IPS DF 6.9 (cell line): ENCODE results near the gene MRPL23.

Experiments
- DNase-seq: peaks from one replicate; pipeline ENCODE4 v3.0.0-alpha.2; 2013; ENCODE audit warnings: low read depth, low spot score
- H3K27ac ChIP-seq: one replicate; pipeline ENCODE4 v1.5.1; 2013; ENCODE audit warnings: low read length, control low read depth
- H3K27me3 ChIP-seq: 2 replicates; pipeline ENCODE4 v1.6.1; 2013; ENCODE audit warnings: mild to moderate bottlenecking, low read length; ENCODE audit not compliant: control insufficient read depth, insufficient read depth
- H3K36me3 ChIP-seq: 2 replicates; pipeline ENCODE4 v1.6.1; 2013; ENCODE audit warnings: low read length; ENCODE audit not compliant: control insufficient read depth, insufficient read depth
- H3K4me1 ChIP-seq: 2 replicates; pipeline ENCODE4 v1.6.1; 2013; ENCODE audit warnings: low read length; ENCODE audit not compliant: control insufficient read depth, insufficient read depth
- H3K4me3 ChIP-seq: 2 replicates; pipeline ENCODE4 v1.5.1; 2013; ENCODE audit warnings: mild to moderate bottlenecking, low read length
- H3K9me3 ChIP-seq: 2 replicates; pipeline ENCODE4 v1.6.1; 2013; ENCODE audit warnings: low read length, inconsistent platforms; ENCODE audit not compliant: control insufficient read depth, insufficient read depth
- WGBS: extraction: QIAGEN DNeasy Blood & Tissue Kit; methylation state at CpG from one replicate; pipeline ENCODE4 v1.1.7; 2013; ENCODE audit warnings: mixed read lengths, missing lambda C conversion rate; ENCODE audit not compliant: insufficient read length, insufficient coverage; 5-methylcytosine and 5-hydroxymethylcytosine counted together

The MRPL23 gene

GRCh38 chr11:1922481-1923081 lies 24.6 kb upstream of the MRPL23 start:
- no peaks in the 10 kb centered on the region for H3K36me3 ChIP-seq
- DNase-seq = no peak
- no peaks in the 10 kb centered on the region for H3K9me3 ChIP-seq
- H3K27ac ChIP-seq = no peak overlapping the region
- no peaks in the 10 kb centered on the region; the same call in 1 of the 2 replicates for H3K4me1 ChIP-seq
- no peaks in the 10 kb centered on the region for H3K27me3 ChIP-seq
- H3K4me3 ChIP-seq = no peak overlapping the region
- no CpG with 5 or more reads among the region's 14 CpGs for WGBS

- no peak for DNase-seq
- H3K4me1 ChIP-seq = no peaks in the 10 kb centered on the region
- H3K9me3 ChIP-seq = no peaks in the 10 kb centered on the region
- H3K4me3 ChIP-seq = no peak overlapping the region
- H3K27me3 ChIP-seq = no peaks in the 10 kb centered on the region
- H3K27ac ChIP-seq = no peak overlapping the region
- no CpG with 5 or more reads among the region's 22 CpGs for WGBS
- H3K36me3 ChIP-seq = no peaks in the 10 kb centered on the region
Observed at GRCh38 chr11:1923201-1923956, 23.8 kb upstream of the MRPL23 start.

- Histone ChIP-seq H3K4me1 (no peaks in the 10 kb centered on the region), H3K27me3 (no peaks in the 10 kb centered on the region), H3K36me3 (no peaks in the 10 kb centered on the region), H3K4me3 (no peak overlapping the region), H3K27ac (no peak overlapping the region), H3K9me3 (no peaks in the 10 kb centered on the region)
- no CpG with 5 or more reads among the region's 17 CpGs for WGBS
- no peak for DNase-seq
Observed at GRCh38 chr11:1924181-1924580, 23.0 kb upstream of the MRPL23 start.

GRCh38 chr11:1924646-1925372 lies 22.3 kb upstream of the MRPL23 start:
- H3K4me1 ChIP-seq = no peaks in the 10 kb centered on the region
- H3K27me3 ChIP-seq = no peaks in the 10 kb centered on the region
- no peaks in the 10 kb centered on the region for H3K9me3 ChIP-seq
- WGBS = no CpG with 5 or more reads among the region's 21 CpGs
- DNase-seq = no peak
- H3K36me3 ChIP-seq = no peaks in the 10 kb centered on the region
- H3K4me3 ChIP-seq = no peak overlapping the region
- no peak overlapping the region for H3K27ac ChIP-seq

- H3K27ac ChIP-seq = no peak overlapping the region
- H3K9me3 ChIP-seq = no peaks in the 10 kb centered on the region
- no peaks in the 10 kb centered on the region for H3K36me3 ChIP-seq
- no peak for DNase-seq
- no peaks in the 10 kb centered on the region for H3K27me3 ChIP-seq
- no peaks in the 10 kb centered on the region for H3K4me1 ChIP-seq
- H3K4me3 ChIP-seq = no peak overlapping the region
- no CpG with 5 or more reads among the region's 23 CpGs for WGBS
Observed at GRCh38 chr11:1925373-1926155, 21.6 kb upstream of the MRPL23 start.

- Histone ChIP-seq H3K9me3 (no peaks in the 10 kb centered on the region), H3K4me1 (no peaks in the 10 kb centered on the region), H3K27ac (no peak overlapping the region), H3K4me3 (no peak overlapping the region), H3K36me3 (no peaks in the 10 kb centered on the region), H3K27me3 (no peaks in the 10 kb centered on the region)
- DNase-seq = no peak
- WGBS = no CpG with 5 or more reads among the region's 41 CpGs
Observed at GRCh38 chr11:1926156-1927025, 20.7 kb upstream of the MRPL23 start.

- DNase-seq = no peak
- WGBS = no CpG with 5 or more reads among the region's 28 CpGs
- no peak overlapping the region for H3K4me3 ChIP-seq
- no peaks in the 10 kb centered on the region for H3K36me3 ChIP-seq
- H3K27me3 ChIP-seq = no peaks in the 10 kb centered on the region
- no peaks in the 10 kb centered on the region for H3K4me1 ChIP-seq
- H3K27ac ChIP-seq = no peak overlapping the region
- no peaks in the 10 kb centered on the region for H3K9me3 ChIP-seq
Observed at GRCh38 chr11:1927026-1927847, 19.9 kb upstream of the MRPL23 start.

- no peaks in the 10 kb centered on the region for H3K36me3 ChIP-seq
- H3K4me3 ChIP-seq = no peak overlapping the region
- no peaks in the 10 kb centered on the region for H3K9me3 ChIP-seq
- no CpG with 5 or more reads among the region's 20 CpGs for WGBS
- no peaks in the 10 kb centered on the region for H3K27me3 ChIP-seq
- DNase-seq = no peak
- H3K4me1 ChIP-seq = no peaks in the 10 kb centered on the region
- H3K27ac ChIP-seq = no peak overlapping the region
Observed at GRCh38 chr11:1927848-1928469, 19.2 kb upstream of the MRPL23 start.

GRCh38 chr11:1928470-1928890 lies 18.7 kb upstream of the MRPL23 start:
- H3K27me3 ChIP-seq = no peaks in the 10 kb centered on the region
- no CpG with 5 or more reads among the region's 13 CpGs for WGBS
- no peaks in the 10 kb centered on the region for H3K9me3 ChIP-seq
- no peak overlapping the region for H3K27ac ChIP-seq
- H3K36me3 ChIP-seq = no peaks in the 10 kb centered on the region
- H3K4me3 ChIP-seq = no peak overlapping the region
- no peaks in the 10 kb centered on the region for H3K4me1 ChIP-seq
- no peak for DNase-seq
